ENCODE measurements around the gene XPC.

DNA sequence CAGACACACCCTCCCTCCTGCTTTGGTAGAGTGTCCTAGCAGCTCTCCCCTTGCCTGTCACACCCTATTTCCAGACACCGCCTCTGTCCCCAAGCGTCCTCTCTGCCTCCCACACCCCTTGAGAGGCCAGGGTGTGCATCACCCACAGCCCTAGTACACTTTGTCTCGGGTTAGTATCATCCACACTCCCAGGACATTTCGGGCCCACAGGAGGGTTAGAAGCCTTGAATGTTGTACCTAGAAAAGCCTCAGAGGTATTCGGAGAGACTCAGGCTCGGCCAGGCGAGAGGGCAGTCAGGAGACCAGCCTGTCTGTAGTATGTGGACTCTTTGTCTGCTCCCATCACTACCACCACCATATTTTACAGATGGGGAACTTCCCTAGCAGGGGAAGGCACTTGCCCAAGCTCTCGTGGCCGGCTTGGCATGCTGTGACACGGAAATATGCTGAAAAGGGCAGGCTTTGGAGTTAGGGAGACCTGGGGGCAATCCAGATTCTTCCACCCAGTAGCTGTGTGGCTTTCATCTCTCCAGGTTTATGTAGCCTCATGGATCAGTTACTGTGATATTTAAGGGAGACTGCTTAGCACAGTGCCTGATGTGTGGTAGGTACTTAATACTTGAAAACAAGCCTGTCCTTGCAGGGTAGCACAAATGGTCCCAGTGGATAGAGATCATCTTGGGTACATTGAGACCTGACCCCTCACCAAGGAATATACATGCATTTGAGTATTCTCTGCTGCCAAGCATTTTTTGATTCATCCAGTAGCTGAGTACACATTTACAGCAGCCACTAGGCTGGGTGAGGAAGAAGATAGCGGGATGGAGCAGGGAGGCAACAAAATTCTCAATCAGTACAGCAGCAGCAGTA lies 52.1 kb downstream of the XPC start:
- TF ChIP-seq, protein P1, sequence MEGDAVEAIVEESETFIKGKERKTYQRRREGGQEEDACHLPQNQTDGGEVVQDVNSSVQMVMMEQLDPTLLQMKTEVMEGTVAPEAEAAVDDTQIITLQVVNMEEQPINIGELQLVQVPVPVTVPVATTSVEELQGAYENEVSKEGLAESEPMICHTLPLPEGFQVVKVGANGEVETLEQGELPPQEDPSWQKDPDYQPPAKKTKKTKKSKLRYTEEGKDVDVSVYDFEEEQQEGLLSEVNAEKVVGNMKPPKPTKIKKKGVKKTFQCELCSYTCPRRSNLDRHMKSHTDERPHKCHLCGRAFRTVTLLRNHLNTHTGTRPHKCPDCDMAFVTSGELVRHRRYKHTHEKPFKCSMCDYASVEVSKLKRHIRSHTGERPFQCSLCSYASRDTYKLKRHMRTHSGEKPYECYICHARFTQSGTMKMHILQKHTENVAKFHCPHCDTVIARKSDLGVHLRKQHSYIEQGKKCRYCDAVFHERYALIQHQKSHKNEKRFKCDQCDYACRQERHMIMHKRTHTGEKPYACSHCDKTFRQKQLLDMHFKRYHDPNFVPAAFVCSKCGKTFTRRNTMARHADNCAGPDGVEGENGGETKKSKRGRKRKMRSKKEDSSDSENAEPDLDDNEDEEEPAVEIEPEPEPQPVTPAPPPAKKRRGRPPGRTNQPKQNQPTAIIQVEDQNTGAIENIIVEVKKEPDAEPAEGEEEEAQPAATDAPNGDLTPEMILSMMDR (IDR thresholded peaks at IDR 0.05; ENCODE audit: borderline replicate concordance, extremely low read depth, low read length, poor library complexity, severe bottlenecking) = no peak
- no peak for TF ChIP-seq EZH2 (IDR thresholded peaks at IDR 0.05; ENCODE audit: borderline replicate concordance, low read depth, low read length, severe bottlenecking)

Data from DND-41 (cell line).